GM12801 (cell line): ENCODE data around the gene ULK1.

Source experiments
- CTCF ChIP-seq: IDR thresholded peaks from one replicate; pipeline ENCODE4 v1.5.1; 2011; ENCODE audit warnings: control low read depth; ENCODE audit not compliant: insufficient read length; ENCODE audit errors: extremely low read depth

ULK1 gene

GRCh38 chr12:131851741-131852550 is 42.5 kb upstream of the ULK1 start:
- no peak for TF ChIP-seq CTCF

GRCh38 chr12:131852551-131853299 is 41.7 kb upstream of the ULK1 start:
- TF ChIP-seq CTCF = no peak

GRCh38 chr12:131853832-131854797 is 40.3 kb upstream of the ULK1 start:
- no peak for TF ChIP-seq CTCF

GRCh38 chr12:131854861-131855476 is 39.5 kb upstream of the ULK1 start:
- no peak for TF ChIP-seq CTCF

GRCh38 chr12:131855521-131856142 is 38.8 kb upstream of the ULK1 start:
- TF ChIP-seq CTCF = no peak

- no peak for TF ChIP-seq CTCF
Observed at GRCh38 chr12:131856366-131857097, 37.9 kb upstream of the ULK1 start.
